HCT116 (cell line): ENCODE results near the gene CIB4. TPM values are rescaled to one million over a fixed set of nuclear protein-coding genes. Genes with fewer than 3 reads are reported as not detected.

Experiments
- ATAC-seq: fragments of 200-7000 bp; cut with Tn5 transposase; 2 replicates; pipeline ENCODE4 v1.9.1; 2020; ENCODE audit warnings: mild to moderate bottlenecking, moderate library complexity
- BruUV-seq: library from RNA; stranded (reverse); fragments of 400-500 nt; replicated peaks from 2 replicates; lab custom pipeline; 2021; lab: Mats Ljungman, UMichigan
- CTCF ChIA-PET: fragments of 300-600 bp; sonication (Branson Sonifier 250); formaldehyde crosslinking; loops from one replicate; lab custom pipeline; 2021; ENCODE audit warnings: antibody characterized with exemption; lab: Charles Lee
- POLR2A ChIA-PET: fragments of 300-600, 350-600 bp; sonication (Branson Sonifier 250); formaldehyde crosslinking; loops from one replicate; lab custom pipeline; 2021; ENCODE audit warnings: antibody characterized with exemption; lab: Charles Lee
- RAD21 ChIA-PET, 2 experiments: fragments of 300-600 bp; sonication (Branson Sonifier 250); formaldehyde crosslinking; loops; one replicate each; lab custom pipeline; 2023; ENCODE audit warnings: low total read pairs in 2 of 2; ENCODE audit not compliant: uncharacterized antibody in 2 of 2, unreplicated experiment in 2 of 2, low non-redundant PET in 1 of 2; lab: Charles Lee
- DNase-seq: peaks from one replicate; pipeline ENCODE4 v3.0.0-alpha.2; 2010; ENCODE audit warnings: low read depth, low spot score
- H2AFZ ChIP-seq: fragments of 200-600 bp; shearing (Covaris generic), sonication (generic); 2 replicates; pipeline ENCODE4 v1.6.1; 2017; ENCODE audit warnings: low read depth, mixed run types, mixed read lengths, antibody characterized with exemption, low read length; ENCODE audit not compliant: poor library complexity, severe bottlenecking
- H3K27ac ChIP-seq: 2 replicates; pipeline ENCODE4 v1.5.1; 2012; ENCODE audit warnings: low read depth, low read length
- H3K27me3 ChIP-seq: fragments of 200-600 bp; sonication (generic); 2 replicates; pipeline ENCODE4 v1.6.1; 2016; ENCODE audit warnings: mixed run types, low read length, mixed read lengths; ENCODE audit not compliant: insufficient read depth
- H3K36me3 ChIP-seq, 2 experiments: fragments of 200-500 bp in 1 of 2; fragments of 200-600 bp in 1 of 2; sonication (Bioruptor generic) in 1 of 2; sonication (generic) in 1 of 2; 2 replicates each; pipeline versions ENCODE4 v1.5.1 to v1.6.1; 2014 to 2016; ENCODE audit warnings: low read length in 2 of 2, inconsistent platforms in 1 of 2, mixed read lengths in 1 of 2, mixed run types in 1 of 2; ENCODE audit not compliant: insufficient read depth in 2 of 2, control insufficient read depth in 1 of 2
- H3K4me1 ChIP-seq, 2 experiments: fragments of 200-600 bp in 1 of 2; sonication (generic) in 1 of 2; 2 replicates each; pipeline versions ENCODE4 v1.5.1 to v1.6.1; 2012 to 2017; ENCODE audit warnings: low read length in 2 of 2, inconsistent platforms in 1 of 2, mild to moderate bottlenecking in 1 of 2, mixed read lengths in 1 of 2, mixed run types in 1 of 2, moderate library complexity in 1 of 2; ENCODE audit not compliant: insufficient read depth in 2 of 2, control insufficient read depth in 1 of 2
- H3K4me2 ChIP-seq: fragments of 200-600 bp; sonication (generic); 2 replicates; pipeline ENCODE4 v1.6.1; 2017; ENCODE audit warnings: mixed run types, low read length, mixed read lengths
- H3K4me3 ChIP-seq, 2 experiments: fragments of 200-600 bp in 1 of 2; sonication (generic) in 1 of 2; replicated peaks in 1 of 2; 2 replicates each; pipeline ENCODE4 v1.5.1; 2011 to 2016; ENCODE audit warnings: low read length in 2 of 2, control low read depth in 1 of 2, low read depth in 1 of 2, mild to moderate bottlenecking in 1 of 2, mixed read lengths in 1 of 2, mixed run types in 1 of 2
- H3K79me2 ChIP-seq: fragments of 200-600 bp; sonication (generic); 2 replicates; pipeline ENCODE4 v1.6.1; 2017; ENCODE audit warnings: mild to moderate bottlenecking, mixed run types, low read length, moderate library complexity, mixed read lengths; ENCODE audit not compliant: insufficient read depth
- H3K9ac ChIP-seq: fragments of 200-600 bp; sonication (generic); 2 replicates; pipeline ENCODE4 v1.6.1; 2016; ENCODE audit warnings: low read length, mixed read lengths
- H3K9me2 ChIP-seq: fragments of 200-600 bp; sonication (generic), shearing (Covaris generic); 2 replicates; pipeline ENCODE4 v1.6.1; 2017; ENCODE audit warnings: mixed run types, mild to moderate bottlenecking, moderate library complexity; ENCODE audit not compliant: insufficient read depth
- H3K9me3 ChIP-seq, 2 experiments: fragments of 200-500 bp in 1 of 2; fragments of 200-600 bp in 1 of 2; sonication (Bioruptor generic) in 1 of 2; sonication (generic) in 1 of 2; 2 replicates each; pipeline ENCODE4 v1.6.1; 2014 to 2017; ENCODE audit warnings: low read length in 2 of 2, mixed read lengths in 2 of 2, inconsistent platforms in 1 of 2, low read depth in 1 of 2, mild to moderate bottlenecking in 1 of 2, mixed run types in 1 of 2, moderate library complexity in 1 of 2; ENCODE audit not compliant: control insufficient read depth in 1 of 2, insufficient read depth in 1 of 2
- H4K20me1 ChIP-seq: fragments of 200-600 bp; sonication (generic), shearing (Covaris generic); 2 replicates; pipeline ENCODE4 v1.6.1; 2017; ENCODE audit warnings: mixed run types, mild to moderate bottlenecking, moderate library complexity; ENCODE audit not compliant: insufficient read depth
- ATF3 ChIP-seq: IDR thresholded peaks from 2 replicates; pipeline ENCODE4 v1.6.1; 2012
- CBX3 ChIP-seq: IDR thresholded peaks from 2 replicates; pipeline ENCODE4 v1.6.1; 2012; ENCODE audit warnings: low read depth
- CEBPB ChIP-seq: IDR thresholded peaks from 2 replicates; pipeline ENCODE4 v1.6.1; 2012; ENCODE audit warnings: low read depth
- EGR1 ChIP-seq: IDR thresholded peaks from 2 replicates; pipeline ENCODE4 v1.6.1; 2012; ENCODE audit warnings: low read depth
- EZH2 ChIP-seq: fragments of 200-600 bp; sonication (generic); IDR thresholded peaks from 2 replicates; pipeline ENCODE4 v1.6.1; 2017; ENCODE audit warnings: antibody characterized with exemption, mixed run types
- FOSL1 ChIP-seq: IDR thresholded peaks from 2 replicates; pipeline ENCODE4 v1.6.1; 2012; ENCODE audit warnings: low read depth
- JUND ChIP-seq: IDR thresholded peaks from 2 replicates; pipeline ENCODE4 v1.6.1; 2012
- MAX ChIP-seq: IDR thresholded peaks from 2 replicates; pipeline ENCODE4 v1.6.1; 2012
- POLR2AphosphoS5 ChIP-seq: IDR thresholded peaks from 2 replicates; pipeline ENCODE4 v1.6.1; 2011; ENCODE audit warnings: mild to moderate bottlenecking, low read depth, low read length, moderate library complexity
- REST ChIP-seq: IDR thresholded peaks from 2 replicates; pipeline ENCODE4 v1.6.1; 2012; ENCODE audit warnings: low read depth
- SP1 ChIP-seq: IDR thresholded peaks from 2 replicates; pipeline ENCODE4 v1.6.1; 2012; ENCODE audit warnings: low read depth
- SRF ChIP-seq: IDR thresholded peaks from 2 replicates; pipeline ENCODE4 v1.6.1; 2012; ENCODE audit warnings: low read depth
- YY1 ChIP-seq: IDR thresholded peaks from 2 replicates; pipeline ENCODE4 v1.6.1; 2011; ENCODE audit warnings: low read length, low read depth, moderate library complexity, mild to moderate bottlenecking; ENCODE audit not compliant: insufficient replicate concordance; ENCODE audit errors: extremely low read depth
- ZBTB33 ChIP-seq: IDR thresholded peaks from 2 replicates; pipeline ENCODE4 v1.6.1; 2011; ENCODE audit warnings: mild to moderate bottlenecking, low read length, moderate library complexity; ENCODE audit not compliant: insufficient replicate concordance; ENCODE audit errors: extremely low read depth
- ZFX ChIP-seq: fragments of 450-650 bp; IDR thresholded peaks from 2 replicates; pipeline ENCODE4 v1.6.1; 2017
- ZNF274 ChIP-seq: fragments of 200-500 bp; sonication (Bioruptor generic); IDR thresholded peaks from 2 replicates; pipeline ENCODE4 v1.6.1; 2014; ENCODE audit warnings: mild to moderate bottlenecking, low read depth, low read length, inconsistent platforms
- intact Hi-C: fragments of 100-400 bp; cut with micrococcal nuclease; formaldehyde crosslinking; loops from 2 replicates; pipeline ENCODE4 v1.10.0; 2022
- total RNA-seq: library from RNA; stranded (reverse); gene quantifications from one replicate; pipeline ENCODE4 v1.2.1, GENCODE V29; 2021; ENCODE audit not compliant: unreplicated experiment

The CIB4 gene
- total RNA-seq, 1 experiment from 2014 or later = not detected

- no peak for DNase-seq
- H3K36me3 ChIP-seq = no peaks in the 10 kb centered on the region
- no peaks in the 10 kb centered on the region for H3K27me3 ChIP-seq
- POLR2A ChIA-PET = interaction anchor here (1.6 kb wide), 1 partner anchor 56 kb away, joined by 4 read pairs; no protein-coding TSS in a partner anchor
- no peak overlapping the region for H3K4me2 ChIP-seq
- no peak for TF ChIP-seq YY1
- no peak for TF ChIP-seq SRF
- no peak for TF ChIP-seq CEBPB
- TF ChIP-seq JUND = no peak
- TF ChIP-seq SP1 = no peak
- no peak for TF ChIP-seq ZNF274
- no peak for TF ChIP-seq MAX
- no peak for TF ChIP-seq FOSL1
- TF ChIP-seq EZH2 = no peak
- no peak for TF ChIP-seq ZBTB33
- no peak for TF ChIP-seq ZFX
- no peak for TF ChIP-seq POLR2AphosphoS5
- TF ChIP-seq REST = no peak
- no peak for TF ChIP-seq EGR1
- no peak for TF ChIP-seq CBX3
- TF ChIP-seq ATF3 = no peak
- H3K9ac ChIP-seq = no peak overlapping the region
- no peaks in the 10 kb centered on the region for H3K9me2 ChIP-seq
- no peak for ATAC-seq
- intact Hi-C loops = loop anchor here (1.0 to 10.0 kb wide), 4 partner anchors 56 to 622 kb away; no protein-coding TSS in a partner anchor
- no peak overlapping the region for H3K4me3 ChIP-seq
- CTCF ChIA-PET = interaction anchor here (0.6 to 3.5 kb wide), 11 partner anchors 9 to 625 kb away, joined by 3 to 30 read pairs (median 4); a partner anchor contains a TSS
- H4K20me1 ChIP-seq = no peaks in the 10 kb centered on the region
- H3K4me1 ChIP-seq = peaks cover 0 to 11% of the 10 kb centered on the region in 2 experiments; a peak in 1 of 4 replicates
- H2AFZ ChIP-seq = no peak overlapping the region
- RAD21 ChIA-PET = interaction anchor here (0.6 to 1.8 kb wide), 3 partner anchors 56 to 104 kb away, joined by 3 to 5 read pairs (median 3); no protein-coding TSS in a partner anchor
- no peaks in the 10 kb centered on the region for H3K9me3 ChIP-seq
- no peaks in the 10 kb centered on the region for H3K79me2 ChIP-seq
- H3K27ac ChIP-seq = no peak overlapping the region
- no TSS peak for BruUV-seq
Measured at GRCh38 chr2:26576565-26577441, 64.4 kb downstream of the CIB4 start.
